CD14-positive monocyte (primary cell): ENCODE measurements around the gene P3H4. TPM values are rescaled to one million over a fixed set of nuclear protein-coding genes. Genes with fewer than 3 reads are reported as not detected.

ENCODE experiments used
- DNase-seq, 3 donors: peaks; one replicate each; pipeline ENCODE4 v3.0.0-alpha.2; 2011 to 2022
- H2AFZ ChIP-seq: 2 replicates; pipeline ENCODE4 v1.6.0; 2012; ENCODE audit warnings: mild to moderate bottlenecking, low read depth, low read length, inconsistent platforms; ENCODE audit not compliant: insufficient read depth, poor library complexity, severe bottlenecking
- H3K27ac ChIP-seq, 2 donors: 1 replicate in 1 of 2; 2 replicates in 1 of 2; pipeline ENCODE4 v1.5.1; 2012 to 2013; ENCODE audit warnings: low read length in 2 of 2, control low read depth in 1 of 2, inconsistent platforms in 1 of 2, low read depth in 1 of 2, mild to moderate bottlenecking in 1 of 2
- H3K27me3 ChIP-seq, 2 donors: one replicate each; pipeline versions ENCODE4 v1.6.0 to v1.6.1; 2011 to 2013; ENCODE audit warnings: low read length in 2 of 2; ENCODE audit not compliant: control insufficient read depth in 2 of 2, insufficient read depth in 2 of 2
- H3K36me3 ChIP-seq, 2 donors: replicated peaks in 1 of 2; 1 replicate in 1 of 2; 2 replicates in 1 of 2; pipeline versions ENCODE4 v1.5.1 to v1.6.1; 2012 to 2013; ENCODE audit warnings: low read length in 2 of 2, control low read depth in 1 of 2, inconsistent platforms in 1 of 2, mild to moderate bottlenecking in 1 of 2; ENCODE audit not compliant: insufficient read depth in 2 of 2, control insufficient read depth in 1 of 2
- H3K4me1 ChIP-seq, 2 donors: 1 replicate in 1 of 2; 2 replicates in 1 of 2; pipeline versions ENCODE4 v1.5.1 to v1.6.1; 2012 to 2013; ENCODE audit warnings: low read length in 2 of 2, control low read depth in 1 of 2, inconsistent platforms in 1 of 2, mild to moderate bottlenecking in 1 of 2, moderate library complexity in 1 of 2; ENCODE audit not compliant: insufficient read depth in 2 of 2, control insufficient read depth in 1 of 2
- H3K4me2 ChIP-seq: replicated peaks from 2 replicates; pipeline ENCODE3; 2012; ENCODE audit warnings: low read length, moderate library complexity, mild to moderate bottlenecking; ENCODE audit not compliant: poor library complexity, severe bottlenecking; ENCODE audit errors: extremely low read depth
- H3K4me3 ChIP-seq, 3 experiments: fragments of 200-600 bp in 1 of 3; sonication (generic) in 1 of 3; replicated peaks in 1 of 3; 1 replicate in 2 of 3; 2 replicates in 1 of 3; pipeline ENCODE4 v1.5.1; 2011 to 2013; ENCODE audit warnings: low read length in 3 of 3, mild to moderate bottlenecking in 3 of 3, control low read depth in 2 of 3, low read depth in 2 of 3, inconsistent platforms in 1 of 3, moderate library complexity in 1 of 3
- H3K79me2 ChIP-seq: 2 replicates; pipeline ENCODE4 v1.6.0; 2012; ENCODE audit warnings: mild to moderate bottlenecking, control low read depth, inconsistent platforms, low read length, moderate library complexity; ENCODE audit not compliant: insufficient read depth
- H3K9ac ChIP-seq: 2 replicates; pipeline ENCODE4 v1.6.0; 2017; ENCODE audit warnings: low read length, mild to moderate bottlenecking; ENCODE audit not compliant: insufficient read depth, poor library complexity, severe bottlenecking
- H3K9me3 ChIP-seq, 2 donors: replicated peaks in 1 of 2; 1 replicate in 1 of 2; 2 replicates in 1 of 2; pipeline versions ENCODE4 v1.5.1 to v1.6.1; 2012 to 2013; ENCODE audit warnings: low read length in 2 of 2, control low read depth in 1 of 2; ENCODE audit not compliant: control insufficient read depth in 1 of 2, insufficient read depth in 1 of 2
- H4K20me1 ChIP-seq: 2 replicates; pipeline ENCODE4 v1.6.0; 2012; ENCODE audit warnings: mild to moderate bottlenecking, low read length, control low read depth, moderate library complexity; ENCODE audit not compliant: insufficient read depth
- H3K27ac Mint-ChIP-seq, 7 donors: one replicate each; pipeline ENCODE4 v1.8.0; 2020; ENCODE audit warnings: mild to moderate bottlenecking in 7 of 7, mixed read lengths in 7 of 7, moderate library complexity in 6 of 7, inconsistent platforms in 2 of 7
- H3K27me3 Mint-ChIP-seq, 3 donors: one replicate each; pipeline ENCODE4 v1.8.0; 2021 to 2022; ENCODE audit warnings: low read depth in 3 of 3, mild to moderate bottlenecking in 3 of 3, mixed read lengths in 3 of 3, moderate library complexity in 3 of 3, inconsistent platforms in 1 of 3
- H3K36me3 Mint-ChIP-seq, 2 donors: one replicate each; pipeline ENCODE4 v1.8.0; 2020; ENCODE audit warnings: mixed read lengths in 2 of 2, inconsistent platforms in 1 of 2, mild to moderate bottlenecking in 1 of 2
- H3K4me1 Mint-ChIP-seq: one replicate; pipeline ENCODE4 v1.8.0; 2020; ENCODE audit warnings: mild to moderate bottlenecking, mixed read lengths
- H3K4me3 Mint-ChIP-seq, 2 donors: one replicate each; pipeline ENCODE4 v1.8.0; 2020; ENCODE audit warnings: mild to moderate bottlenecking in 2 of 2, mixed read lengths in 2 of 2, moderate library complexity in 1 of 2
- H3K9me3 Mint-ChIP-seq, 7 donors: one replicate each; pipeline ENCODE4 v1.8.0; 2020 to 2022; ENCODE audit warnings: mixed read lengths in 7 of 7, mild to moderate bottlenecking in 6 of 7, moderate library complexity in 6 of 7, inconsistent platforms in 2 of 7
- CTCF ChIP-seq: fragments of 200-600 bp; IDR thresholded peaks from one replicate; pipeline ENCODE4 v1.8.0; 2022; ENCODE audit warnings: antibody characterized with exemption, mild to moderate bottlenecking
- whole genome bisulfite sequencing: methylation state at CpG from one replicate; pipeline ENCODE4 v1.1.5; 2013; ENCODE audit warnings: missing lambda C conversion rate; ENCODE audit not compliant: insufficient coverage; 5-methylcytosine and 5-hydroxymethylcytosine counted together
- intact Hi-C, 2 donors: fragments of 100-400 bp; cut with micrococcal nuclease; formaldehyde crosslinking; loops; one replicate each; pipeline versions ENCODE4 v1.15.0 to v1.15.1; 2023
- polyA plus RNA-seq, 3 donors: library from polyadenylated mRNA; depleted of rRNA in 1 of 3; unstranded in 2 of 3; stranded (reverse) in 1 of 3; fragments of 300-500 nt in 2 of 3; fragments of >200 nt in 1 of 3; fragmentation: Illumina TruSeq in 2 of 3; gene quantifications; 1 replicate in 2 of 3; 2 replicates in 1 of 3; pipeline ENCODE4 v1.2.3, GENCODE V29; 2012 to 2021

P3H4 gene
- polyA plus RNA-seq, 3 donors = 0.13 to 0.46 (median 0.16) TPM

- no peaks in the 10 kb centered on the region for H3K9me3 Mint-ChIP-seq
- peaks cover 66 to 85% of the 10 kb centered on the region in 2 donors for H3K36me3 ChIP-seq
- H3K9ac ChIP-seq = no peak overlapping the region
- no peak overlapping the region for H3K27ac Mint-ChIP-seq
- H3K9me3 ChIP-seq = no peaks in the 10 kb centered on the region
- 97% methylated on average over 13 of the region's 16 CpGs for WGBS
- no peaks in the 10 kb centered on the region for H4K20me1 ChIP-seq
- H3K27me3 ChIP-seq = no peaks in the 10 kb centered on the region
- intact Hi-C loops = no loop called here
- H3K4me1 Mint-ChIP-seq = no peaks in the 10 kb centered on the region
- no peaks in the 10 kb centered on the region for H3K4me1 ChIP-seq
- H3K4me3 ChIP-seq = no peak overlapping the region
- H3K36me3 Mint-ChIP-seq = peaks cover 35 to 39% of the 10 kb centered on the region in 2 donors
- no peak overlapping the region for H2AFZ ChIP-seq
- H3K79me2 ChIP-seq = no peaks in the 10 kb centered on the region
- H3K27me3 Mint-ChIP-seq = peaks cover 0 to 3% (median 0%) of the 10 kb centered on the region in 3 donors
- H3K27ac ChIP-seq = no peak overlapping the region
- H3K4me2 ChIP-seq = no peak overlapping the region
- H3K4me3 Mint-ChIP-seq = no peak overlapping the region
- no peak for DNase-seq
- TF ChIP-seq CTCF = no peak
Observed at GRCh38 chr17:41762841-41763240, 48.9 kb downstream of the P3H4 start.

GRCh38 chr17:41762391-41762790, 49.4 kb downstream of the P3H4 start:
- Mint-ChIP-seq H3K4me1 (no peaks in the 10 kb centered on the region), H3K27me3 (peaks cover 0 to 3% (median 0%) of the 10 kb centered on the region in 3 donors), H3K9me3 (no peaks in the 10 kb centered on the region), H3K36me3 (peaks cover 36 to 37% of the 10 kb centered on the region in 2 donors), H3K4me3 (no peak overlapping the region), H3K27ac (peak overlapping the region in 1 of 7 donors; percentile 42)
- Histone ChIP-seq H3K79me2 (no peaks in the 10 kb centered on the region), H3K4me3 (no peak overlapping the region), H2AFZ (no peak overlapping the region), H3K9ac (no peak overlapping the region), H3K9me3 (no peaks in the 10 kb centered on the region), H3K4me1 (no peaks in the 10 kb centered on the region), H3K27ac (no peak overlapping the region), H3K4me2 (no peak overlapping the region), H3K27me3 (no peaks in the 10 kb centered on the region), H4K20me1 (no peaks in the 10 kb centered on the region), H3K36me3 (peaks cover 66 to 85% of the 10 kb centered on the region in 2 donors)
- no peak for TF ChIP-seq CTCF
- WGBS = 100% methylated on average over 1 of the region's 6 CpGs
- DNase-seq = no peak
- intact Hi-C loops = no loop called here
